Panc1 (cell line): ENCODE data around the gene ZMYND12.
"Not testable (repeated sequence)": the region's sequence is repeated elsewhere in the genome, so short reads cannot be mapped to it uniquely, and the experiment has no call there.

ENCODE experiments used
- REST ChIP-seq, 2 experiments: IDR thresholded peaks; 2 replicates each; pipeline ENCODE4 v1.6.1; 2011 to 2012; ENCODE audit warnings: low read depth in 2 of 2, control low read depth in 1 of 2, low read length in 1 of 2, mild to moderate bottlenecking in 1 of 2, moderate library complexity in 1 of 2; ENCODE audit not compliant: insufficient read depth in 1 of 2
- TCF7L2 ChIP-seq: IDR thresholded peaks from 2 replicates; pipeline ENCODE4 v1.6.1; 2011; ENCODE audit warnings: mild to moderate bottlenecking, low read depth, low read length, inconsistent platforms
- TF ChIP-seq, protein P1 (sequence below): fragments of 450-650 bp; IDR thresholded peaks from 2 replicates; pipeline ENCODE4 v1.5.1; 2017; ENCODE audit warnings: mild to moderate bottlenecking

GRCh38 chr1:42502031-42502430, 46.2 kb upstream of the ZMYND12 start:
- TF ChIP-seq, protein P1, sequence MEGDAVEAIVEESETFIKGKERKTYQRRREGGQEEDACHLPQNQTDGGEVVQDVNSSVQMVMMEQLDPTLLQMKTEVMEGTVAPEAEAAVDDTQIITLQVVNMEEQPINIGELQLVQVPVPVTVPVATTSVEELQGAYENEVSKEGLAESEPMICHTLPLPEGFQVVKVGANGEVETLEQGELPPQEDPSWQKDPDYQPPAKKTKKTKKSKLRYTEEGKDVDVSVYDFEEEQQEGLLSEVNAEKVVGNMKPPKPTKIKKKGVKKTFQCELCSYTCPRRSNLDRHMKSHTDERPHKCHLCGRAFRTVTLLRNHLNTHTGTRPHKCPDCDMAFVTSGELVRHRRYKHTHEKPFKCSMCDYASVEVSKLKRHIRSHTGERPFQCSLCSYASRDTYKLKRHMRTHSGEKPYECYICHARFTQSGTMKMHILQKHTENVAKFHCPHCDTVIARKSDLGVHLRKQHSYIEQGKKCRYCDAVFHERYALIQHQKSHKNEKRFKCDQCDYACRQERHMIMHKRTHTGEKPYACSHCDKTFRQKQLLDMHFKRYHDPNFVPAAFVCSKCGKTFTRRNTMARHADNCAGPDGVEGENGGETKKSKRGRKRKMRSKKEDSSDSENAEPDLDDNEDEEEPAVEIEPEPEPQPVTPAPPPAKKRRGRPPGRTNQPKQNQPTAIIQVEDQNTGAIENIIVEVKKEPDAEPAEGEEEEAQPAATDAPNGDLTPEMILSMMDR = not testable (repeated sequence)
- TF ChIP-seq TCF7L2; REST (IDR thresholded peaks at IDR 0.05; ENCODE audit: insufficient read depth in 1 of 2, low read depth in 2 of 2, low read length in 1 of 2): not testable (repeated sequence)
